Mesenchymal stem cell (in vitro differentiated cells and primary cell): ENCODE data around the gene COL3A1.

Experiments used
- DNase-seq: peaks from one replicate; pipeline ENCODE4 v3.0.0-alpha.2; 2013
- H2AFZ ChIP-seq: one replicate; pipeline ENCODE4 v1.6.1; 2013; ENCODE audit warnings: low read depth, mild to moderate bottlenecking, control low read depth, inconsistent platforms, low read length, moderate library complexity
- H2AK5ac ChIP-seq: 2 replicates; pipeline ENCODE4 v1.6.1; 2013; ENCODE audit warnings: low read length, moderate library complexity, mild to moderate bottlenecking, inconsistent platforms; ENCODE audit not compliant: severe bottlenecking
- H2BK120ac ChIP-seq: one replicate; pipeline ENCODE4 v1.6.1; 2013; ENCODE audit warnings: low read depth, mild to moderate bottlenecking, inconsistent platforms, low read length, moderate library complexity
- H2BK12ac ChIP-seq, 2 experiments: one replicate each; pipeline ENCODE4 v1.6.1; 2013; ENCODE audit warnings: inconsistent platforms in 2 of 2, low read length in 2 of 2, mild to moderate bottlenecking in 2 of 2, moderate library complexity in 2 of 2, control low read depth in 1 of 2
- H2BK15ac ChIP-seq: one replicate; pipeline ENCODE4 v1.6.1; 2013; ENCODE audit warnings: mild to moderate bottlenecking, low read depth, inconsistent platforms; ENCODE audit not compliant: poor library complexity, severe bottlenecking
- H2BK5ac ChIP-seq: 2 replicates; pipeline ENCODE4 v1.6.1; 2013; ENCODE audit warnings: low read depth, mild to moderate bottlenecking, low read length, control low read depth, inconsistent platforms; ENCODE audit not compliant: poor library complexity, severe bottlenecking
- H3K14ac ChIP-seq, 2 experiments: one replicate each; pipeline ENCODE4 v1.6.1; 2013; ENCODE audit warnings: inconsistent platforms in 2 of 2, low read length in 2 of 2, control low read depth in 1 of 2, mild to moderate bottlenecking in 1 of 2, moderate library complexity in 1 of 2
- H3K18ac ChIP-seq, 2 experiments: one replicate each; pipeline ENCODE4 v1.6.1; 2013; ENCODE audit warnings: inconsistent platforms in 2 of 2, low read length in 2 of 2, control low read depth in 1 of 2, low read depth in 1 of 2, mild to moderate bottlenecking in 1 of 2
- H3K23ac ChIP-seq, 2 experiments: one replicate each; pipeline ENCODE4 v1.6.1; 2013; ENCODE audit warnings: inconsistent platforms in 2 of 2, low read length in 2 of 2, mild to moderate bottlenecking in 2 of 2, moderate library complexity in 2 of 2, control low read depth in 1 of 2
- H3K27ac ChIP-seq: 2 replicates; pipeline ENCODE4 v1.5.1; 2013; ENCODE audit warnings: mild to moderate bottlenecking, moderate library complexity, low read length, control low read depth, inconsistent platforms; ENCODE audit not compliant: poor library complexity, severe bottlenecking
- H3K27me3 ChIP-seq, 2 experiments: 2 replicates each; pipeline versions ENCODE4 v1.6.1 to v1.7.0; 2013; ENCODE audit warnings: low read length in 2 of 2, mild to moderate bottlenecking in 2 of 2, moderate library complexity in 2 of 2, control low read depth in 1 of 2, inconsistent platforms in 1 of 2; ENCODE audit not compliant: control insufficient read depth in 1 of 2, insufficient read depth in 1 of 2
- H3K36me3 ChIP-seq, 2 experiments: 2 replicates each; pipeline versions ENCODE4 v1.6.1 to v1.7.0; 2013; ENCODE audit warnings: low read length in 2 of 2, control low read depth in 1 of 2, inconsistent platforms in 1 of 2, low read depth in 1 of 2, mild to moderate bottlenecking in 1 of 2; ENCODE audit not compliant: insufficient read depth in 2 of 2, control insufficient read depth in 1 of 2
- H3K4ac ChIP-seq, 2 experiments: one replicate each; pipeline ENCODE4 v1.6.1; 2013; ENCODE audit warnings: inconsistent platforms in 2 of 2, low read length in 2 of 2, mild to moderate bottlenecking in 2 of 2, moderate library complexity in 2 of 2, control low read depth in 1 of 2, low read depth in 1 of 2
- H3K4me1 ChIP-seq: 2 replicates; pipeline ENCODE4 v1.6.1; 2013; ENCODE audit warnings: low read depth, low read length, control low read depth; ENCODE audit not compliant: control insufficient read depth, insufficient read depth
- H3K4me2 ChIP-seq: 2 replicates; pipeline ENCODE4 v1.6.1; 2013; ENCODE audit warnings: low read length, mild to moderate bottlenecking, inconsistent platforms; ENCODE audit not compliant: poor library complexity, severe bottlenecking
- H3K4me3 ChIP-seq, 2 experiments: 2 replicates each; pipeline versions ENCODE4 v1.5.1 to v1.7.0; 2013; ENCODE audit warnings: low read length in 2 of 2, mild to moderate bottlenecking in 2 of 2, control low read depth in 1 of 2, low read depth in 1 of 2; ENCODE audit not compliant: insufficient read depth in 1 of 2
- H3K79me1 ChIP-seq: replicated peaks from 2 replicates; pipeline ENCODE4 v1.6.1; 2013; ENCODE audit warnings: mild to moderate bottlenecking, control low read depth, low read length, inconsistent platforms; ENCODE audit not compliant: poor library complexity, severe bottlenecking
- H3K9ac ChIP-seq: 2 replicates; pipeline ENCODE4 v1.7.0; 2013; ENCODE audit warnings: mild to moderate bottlenecking, low read length, moderate library complexity
- H3K9me3 ChIP-seq: 2 replicates; pipeline ENCODE4 v1.7.0; 2013; ENCODE audit warnings: mild to moderate bottlenecking, low read length; ENCODE audit not compliant: control insufficient read depth
- H4K8ac ChIP-seq: one replicate; pipeline ENCODE4 v1.6.1; 2013; ENCODE audit warnings: inconsistent platforms, mild to moderate bottlenecking, low read length, moderate library complexity
- H4K91ac ChIP-seq: one replicate; pipeline ENCODE4 v1.6.1; 2013; ENCODE audit warnings: mild to moderate bottlenecking, low read length, inconsistent platforms
- WGBS: methylation state at CpG from one replicate; pipeline ENCODE4 v1.1.7; 2013; ENCODE audit warnings: mixed read lengths; 5-methylcytosine and 5-hydroxymethylcytosine counted together

Gene COL3A1

GRCh38 chr2:188956290-188956689 is 17.9 kb upstream of the COL3A1 start:
- no peak overlapping the region for H4K91ac ChIP-seq
- no peak overlapping the region for H3K23ac ChIP-seq
- no peaks in the 10 kb centered on the region for H3K79me1 ChIP-seq
- no peak overlapping the region for H2BK15ac ChIP-seq
- H3K9ac ChIP-seq: no peak overlapping the region
- H3K27ac ChIP-seq: no peak overlapping the region
- no peak overlapping the region for H3K4ac ChIP-seq
- no peak for DNase-seq
- H3K36me3 ChIP-seq: no peaks in the 10 kb centered on the region
- H2BK120ac ChIP-seq: no peak overlapping the region
- H3K14ac ChIP-seq: no peak overlapping the region
- no peak overlapping the region for H2AK5ac ChIP-seq
- no peak overlapping the region for H3K4me2 ChIP-seq
- H3K9me3 ChIP-seq: no peaks in the 10 kb centered on the region
- H2BK5ac ChIP-seq: no peak overlapping the region
- no peak overlapping the region for H2AFZ ChIP-seq
- H2BK12ac ChIP-seq: no peak overlapping the region
- H3K18ac ChIP-seq: no peak overlapping the region
- 100% methylated on average over 1 of the region's 2 CpGs for WGBS
- H3K4me3 ChIP-seq: no peak overlapping the region
- no peaks in the 10 kb centered on the region for H3K27me3 ChIP-seq
- H3K4me1 ChIP-seq: no peaks in the 10 kb centered on the region
- H4K8ac ChIP-seq: no peak overlapping the region

- Histone ChIP-seq H3K36me3 (no peaks in the 10 kb centered on the region), H3K27ac (no peak overlapping the region), H2AK5ac (no peak overlapping the region), H3K23ac (no peak overlapping the region), H2BK12ac (no peak overlapping the region), H3K14ac (no peak overlapping the region), H2BK5ac (no peak overlapping the region), H3K4me3 (no peak overlapping the region), H4K91ac (no peak overlapping the region), H2BK120ac (no peak overlapping the region), H3K4me1 (no peaks in the 10 kb centered on the region), H3K4me2 (no peak overlapping the region), H2AFZ (no peak overlapping the region), H3K9me3 (no peaks in the 10 kb centered on the region), H2BK15ac (no peak overlapping the region), H3K4ac (no peak overlapping the region), H3K9ac (peak overlapping the region; percentile 16), H3K18ac (no peak overlapping the region), H3K79me1 (no peaks in the 10 kb centered on the region), H4K8ac (no peak overlapping the region), H3K27me3 (no peaks in the 10 kb centered on the region)
- WGBS: 26% methylated on average over 2 of the region's 5 CpGs
- no peak for DNase-seq
These were observed 17.2 kb upstream of the COL3A1 start for GRCh38 chr2:188956961-188957360.

GRCh38 chr2:188957646-188958045 is 16.5 kb upstream of the COL3A1 start:
- H2BK15ac ChIP-seq: no peak overlapping the region
- no peaks in the 10 kb centered on the region for H3K36me3 ChIP-seq
- H3K27me3 ChIP-seq: no peaks in the 10 kb centered on the region
- H2BK5ac ChIP-seq: no peak overlapping the region
- no peaks in the 10 kb centered on the region for H3K79me1 ChIP-seq
- no peak overlapping the region for H3K9ac ChIP-seq
- H2BK120ac ChIP-seq: no peak overlapping the region
- no peak overlapping the region for H3K23ac ChIP-seq
- H3K27ac ChIP-seq: no peak overlapping the region
- no peak overlapping the region for H2BK12ac ChIP-seq
- H3K14ac ChIP-seq: no peak overlapping the region
- WGBS: 86% methylated on average over 1 of the region's 1 CpG
- no peak overlapping the region for H3K18ac ChIP-seq
- no peak for DNase-seq
- H4K8ac ChIP-seq: no peak overlapping the region
- no peak overlapping the region for H3K4me3 ChIP-seq
- no peak overlapping the region for H3K4me2 ChIP-seq
- no peak overlapping the region for H2AK5ac ChIP-seq
- H3K9me3 ChIP-seq: no peaks in the 10 kb centered on the region
- H4K91ac ChIP-seq: no peak overlapping the region
- H3K4ac ChIP-seq: no peak overlapping the region
- H3K4me1 ChIP-seq: no peaks in the 10 kb centered on the region
- no peak overlapping the region for H2AFZ ChIP-seq

DNA sequence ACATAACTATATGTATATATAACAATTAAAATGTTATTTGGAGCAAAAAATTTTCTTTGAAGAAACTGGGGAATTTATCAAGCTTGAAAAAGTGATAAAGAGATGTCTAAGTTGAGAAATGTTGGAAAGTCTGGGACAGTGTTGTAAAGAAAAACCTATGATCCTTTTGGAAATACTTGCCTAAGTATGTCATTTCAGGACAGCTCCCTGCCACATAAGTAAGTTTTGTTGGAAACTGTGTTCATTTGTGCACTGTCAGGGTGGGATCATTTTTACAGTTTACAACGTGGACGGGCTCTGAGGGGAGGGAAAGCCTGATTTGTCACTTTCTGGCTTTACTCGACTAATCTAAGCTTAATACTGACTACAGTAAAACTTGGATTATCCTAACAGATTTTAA is 10.4 kb upstream of the COL3A1 start:
- H2BK120ac ChIP-seq: no peak overlapping the region
- no peak overlapping the region for H3K4ac ChIP-seq
- H3K18ac ChIP-seq: no peak overlapping the region
- WGBS: no CpG with 5 or more reads among the region's 3 CpGs
- no peaks in the 10 kb centered on the region for H3K36me3 ChIP-seq
- H3K9me3 ChIP-seq: no peaks in the 10 kb centered on the region
- no peak overlapping the region for H2AK5ac ChIP-seq
- H3K9ac ChIP-seq: peak overlapping the region; percentile 73
- H2BK15ac ChIP-seq: no peak overlapping the region
- H3K79me1 ChIP-seq: no peaks in the 10 kb centered on the region
- no peak overlapping the region for H2BK12ac ChIP-seq
- H2BK5ac ChIP-seq: no peak overlapping the region
- H3K4me2 ChIP-seq: no peak overlapping the region
- H3K4me1 ChIP-seq: no peaks in the 10 kb centered on the region
- no peak overlapping the region for H4K91ac ChIP-seq
- H3K23ac ChIP-seq: no peak overlapping the region
- DNase-seq: peak; percentile 22
- no peak overlapping the region for H2AFZ ChIP-seq
- H3K27me3 ChIP-seq: no peaks in the 10 kb centered on the region
- no peak overlapping the region for H3K27ac ChIP-seq
- no peak overlapping the region for H3K4me3 ChIP-seq
- H4K8ac ChIP-seq: no peak overlapping the region
- H3K14ac ChIP-seq: no peak overlapping the region
